ENCODE measurements around the gene SMC1B.

DNA sequence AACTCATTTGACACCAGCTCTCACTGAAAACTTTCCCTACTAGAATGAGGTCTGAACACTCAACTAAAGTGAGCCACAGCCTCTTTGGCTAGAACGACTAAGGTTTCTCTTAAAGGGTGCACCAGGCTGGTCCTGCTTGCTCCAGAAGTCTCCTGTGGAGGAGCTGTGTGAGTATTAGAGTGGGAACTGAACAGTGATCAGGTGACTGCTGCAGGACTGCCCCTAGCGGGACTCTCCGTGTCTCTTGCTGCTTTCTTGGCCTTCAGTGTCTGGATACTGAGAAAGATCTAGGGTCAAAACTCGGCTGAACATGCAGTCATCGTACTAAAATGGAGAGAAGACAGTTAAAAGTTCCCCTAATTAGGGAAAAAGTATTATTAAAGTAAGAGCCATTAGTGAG is 69.1 kb downstream of the SMC1B start:
- no peak for TF ChIP-seq CTCF (IDR thresholded peaks at IDR 0.05; ENCODE audit: low read depth, low read length, missing input control)
- no peak for TF ChIP-seq RXRA (IDR thresholded peaks at IDR 0.05)
- TF ChIP-seq, protein P1, sequence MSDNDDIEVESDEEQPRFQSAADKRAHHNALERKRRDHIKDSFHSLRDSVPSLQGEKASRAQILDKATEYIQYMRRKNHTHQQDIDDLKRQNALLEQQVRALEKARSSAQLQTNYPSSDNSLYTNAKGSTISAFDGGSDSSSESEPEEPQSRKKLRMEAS (IDR thresholded peaks at IDR 0.05) = no peak
